Lower lobe of right lung (tissue), 2 donors: ENCODE measurements around the gene HMOX1. TPM values are rescaled to one million over a fixed set of nuclear protein-coding genes. Genes with fewer than 3 reads are reported as not detected.
"Not testable (repeated sequence)": the region's sequence is repeated elsewhere in the genome, so short reads cannot be mapped to it uniquely, and the experiment has no call there.

Source experiments
- ATAC-seq, 2 donors: fragments of 200-7000 bp; cut with Tn5 transposase; one replicate each; pipeline ENCODE4 v1.9.1; 2020 to 2022; ENCODE audit warnings: mild to moderate bottlenecking in 2 of 2, moderate library complexity in 2 of 2
- DNase-seq: peaks from one replicate; pipeline ENCODE4 v3.0.0-alpha.2; 2020
- H3K27ac ChIP-seq: fragments of 200-600 bp; one replicate; pipeline ENCODE4 v1.8.0; 2022
- H3K27me3 ChIP-seq: fragments of 200-600 bp; one replicate; pipeline ENCODE4 v1.8.0; 2022; ENCODE audit warnings: low read depth
- H3K36me3 ChIP-seq: fragments of 200-600 bp; one replicate; pipeline ENCODE4 v1.8.0; 2022; ENCODE audit warnings: mild to moderate bottlenecking
- H3K4me1 ChIP-seq: fragments of 200-600 bp; one replicate; pipeline ENCODE4 v1.8.0; 2022
- H3K4me3 ChIP-seq: fragments of 200-600 bp; one replicate; pipeline ENCODE4 v1.8.0; 2022; ENCODE audit warnings: mild to moderate bottlenecking
- H3K9me3 ChIP-seq: fragments of 200-600 bp; one replicate; pipeline ENCODE4 v1.8.0; 2022
- intact Hi-C: fragments of 100-400 bp; cut with DNase I; formaldehyde crosslinking; loops from one replicate; pipeline ENCODE4 v1.11.0; 2022
- total RNA-seq: library from RNA; stranded (reverse); fragmentation: NEBNext Ultra II Directional; extraction: Animal tissue kit (Norgen Biotek cat#: 25700); gene quantifications from one replicate; pipeline ENCODE4 v1.2.1, GENCODE V29; 2021
- TF ChIP-seq, protein P1 (sequence below): fragments of 200-600 bp; IDR thresholded peaks from one replicate; pipeline ENCODE4 v1.8.0; 2022; ENCODE audit warnings: antibody characterized with exemption, mild to moderate bottlenecking
- donor health status: DM: no; HTN: yes; CAD: no; lungs with severe emphysema.

The HMOX1 gene
- total RNA-seq, 1 donor from 2014 or later = 68.3 TPM

GRCh38 chr22:35434061-35434710, 53.3 kb downstream of the HMOX1 start:
- no peaks in the 10 kb centered on the region for H3K36me3 ChIP-seq
- H3K27me3 ChIP-seq = no peaks in the 10 kb centered on the region
- ATAC-seq (no peak), DNase-seq (no peak)
- intact Hi-C loops = loop anchor here (10.0 kb wide), 1 partner anchor 151 kb away; no protein-coding TSS in a partner anchor
- H3K9me3 ChIP-seq = peaks cover 15% of the 10 kb centered on the region
- H3K27ac ChIP-seq = no peak overlapping the region
- TF ChIP-seq, protein P1, sequence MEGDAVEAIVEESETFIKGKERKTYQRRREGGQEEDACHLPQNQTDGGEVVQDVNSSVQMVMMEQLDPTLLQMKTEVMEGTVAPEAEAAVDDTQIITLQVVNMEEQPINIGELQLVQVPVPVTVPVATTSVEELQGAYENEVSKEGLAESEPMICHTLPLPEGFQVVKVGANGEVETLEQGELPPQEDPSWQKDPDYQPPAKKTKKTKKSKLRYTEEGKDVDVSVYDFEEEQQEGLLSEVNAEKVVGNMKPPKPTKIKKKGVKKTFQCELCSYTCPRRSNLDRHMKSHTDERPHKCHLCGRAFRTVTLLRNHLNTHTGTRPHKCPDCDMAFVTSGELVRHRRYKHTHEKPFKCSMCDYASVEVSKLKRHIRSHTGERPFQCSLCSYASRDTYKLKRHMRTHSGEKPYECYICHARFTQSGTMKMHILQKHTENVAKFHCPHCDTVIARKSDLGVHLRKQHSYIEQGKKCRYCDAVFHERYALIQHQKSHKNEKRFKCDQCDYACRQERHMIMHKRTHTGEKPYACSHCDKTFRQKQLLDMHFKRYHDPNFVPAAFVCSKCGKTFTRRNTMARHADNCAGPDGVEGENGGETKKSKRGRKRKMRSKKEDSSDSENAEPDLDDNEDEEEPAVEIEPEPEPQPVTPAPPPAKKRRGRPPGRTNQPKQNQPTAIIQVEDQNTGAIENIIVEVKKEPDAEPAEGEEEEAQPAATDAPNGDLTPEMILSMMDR = no peak
- H3K4me1 ChIP-seq = peaks cover 15% of the 10 kb centered on the region
- no peak overlapping the region for H3K4me3 ChIP-seq

DNA sequence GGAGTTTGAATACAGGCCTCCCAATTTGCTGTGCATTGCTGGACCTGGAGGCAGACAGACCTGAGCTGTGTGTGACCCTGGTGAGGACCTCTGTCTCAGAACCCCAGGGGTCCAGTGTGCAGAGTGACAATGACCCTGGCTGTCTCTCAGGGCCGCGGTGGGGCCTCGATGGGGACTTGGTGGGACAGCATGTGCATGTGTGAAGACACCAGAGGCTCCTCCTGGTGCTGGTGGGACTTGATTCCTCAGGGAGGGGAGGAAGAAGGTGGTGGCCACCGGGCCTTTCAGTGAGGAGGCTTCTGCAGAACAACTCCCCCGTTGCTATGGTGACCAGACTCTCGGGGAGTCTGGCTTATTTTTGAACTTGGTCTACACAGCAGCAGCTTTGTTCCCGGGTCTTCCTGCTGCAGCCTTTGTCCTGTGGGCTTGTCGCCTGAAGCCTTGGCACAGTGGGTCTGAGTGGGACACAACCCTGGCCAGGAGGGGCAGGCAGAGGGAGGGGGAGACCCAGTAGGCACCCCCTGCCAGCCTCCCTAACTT, 54.4 kb downstream of the HMOX1 start:
- peaks cover 14% of the 10 kb centered on the region for H3K4me1 ChIP-seq
- no peaks in the 10 kb centered on the region for H3K36me3 ChIP-seq
- no peak for DNase-seq
- H3K27ac ChIP-seq = no peak overlapping the region
- TF ChIP-seq, protein P1 = no peak
- peaks cover 15% of the 10 kb centered on the region for H3K9me3 ChIP-seq
- H3K27me3 ChIP-seq = no peaks in the 10 kb centered on the region
- no peak overlapping the region for H3K4me3 ChIP-seq
- ATAC-seq = no peak
- intact Hi-C loops = loop anchor here (10.0 kb wide), 1 partner anchor 150 kb away; no protein-coding TSS in a partner anchor

DNA sequence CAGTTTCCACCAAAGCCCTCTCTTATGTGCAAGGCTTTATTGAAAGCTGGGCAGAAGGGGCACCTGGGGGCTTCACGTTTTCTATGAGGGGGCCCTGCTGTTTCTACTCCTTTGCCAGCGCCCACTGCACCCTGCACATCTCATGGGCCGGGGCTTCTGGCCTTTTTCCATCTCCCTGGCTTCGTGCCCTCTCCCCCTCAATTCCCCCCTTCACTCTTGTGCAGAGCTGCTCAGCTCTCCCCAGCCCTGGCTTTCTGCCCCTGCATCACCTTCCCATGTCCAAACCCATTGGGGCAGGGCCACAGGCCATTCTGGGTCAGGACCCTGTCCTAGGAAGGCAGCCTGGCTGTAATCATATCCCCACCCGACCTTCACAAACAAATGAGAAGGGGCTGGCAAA, 55.5 kb downstream of the HMOX1 start:
- Histone ChIP-seq H3K36me3 (no peaks in the 10 kb centered on the region), H3K27ac (no peak overlapping the region), H3K9me3 (peaks cover 15% of the 10 kb centered on the region), H3K27me3 (no peaks in the 10 kb centered on the region), H3K4me3 (no peak overlapping the region), H3K4me1 (peaks cover 3% of the 10 kb centered on the region)
- DNase-seq = no peak
- no peak for ATAC-seq
- TF ChIP-seq, protein P1 = no peak
- intact Hi-C loops = loop anchor here (10.0 kb wide), 1 partner anchor 148 kb away; no protein-coding TSS in a partner anchor

GRCh38 chr22:35437049-35437448, 56.2 kb downstream of the HMOX1 start:
- no peak for DNase-seq
- Histone ChIP-seq H3K4me3 (no peak overlapping the region), H3K4me1 (no peaks in the 10 kb centered on the region), H3K36me3 (no peaks in the 10 kb centered on the region), H3K9me3 (peaks cover 15% of the 10 kb centered on the region), H3K27ac (no peak overlapping the region), H3K27me3 (no peaks in the 10 kb centered on the region)
- TF ChIP-seq, protein P1 = no peak
- intact Hi-C loops = loop anchor here (10.0 kb wide), 1 partner anchor 148 kb away; no protein-coding TSS in a partner anchor
- no peak for ATAC-seq

DNA sequence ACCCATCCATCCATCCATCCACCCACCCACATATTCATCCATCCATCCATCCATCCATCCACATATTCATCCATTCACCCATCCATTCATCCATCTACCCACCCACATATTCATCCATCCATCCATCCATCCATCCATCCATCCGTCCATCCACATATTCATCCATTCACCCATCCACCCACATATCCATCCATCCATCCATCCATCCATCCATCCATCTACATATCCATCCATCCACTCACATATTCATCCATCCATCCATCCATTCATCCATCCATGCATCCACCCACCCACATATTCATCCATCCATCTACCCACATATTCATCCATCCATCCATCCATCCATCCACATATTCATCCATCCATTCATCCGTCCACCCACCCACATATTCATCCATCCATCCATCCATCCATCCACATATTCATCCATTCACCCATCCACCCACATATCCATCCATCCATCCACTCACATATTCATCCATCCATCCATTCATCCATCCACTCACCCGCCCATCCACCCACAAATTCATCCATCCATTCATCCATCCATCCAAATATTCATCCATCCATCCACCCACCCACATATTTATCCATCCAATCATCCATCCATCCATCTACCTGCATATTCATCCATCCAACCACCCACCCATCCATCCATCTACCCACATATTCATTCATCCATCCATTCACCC, 57.9 kb downstream of the HMOX1 start:
- not testable (repeated sequence) for H3K36me3 ChIP-seq, DNase-seq, H3K27me3 ChIP-seq, H3K27ac ChIP-seq, H3K4me3 ChIP-seq, ATAC-seq, H3K4me1 ChIP-seq, H3K9me3 ChIP-seq
- intact Hi-C loops = loop anchor here (10.0 kb wide), 1 partner anchor 146 kb away; no protein-coding TSS in a partner anchor

DNA sequence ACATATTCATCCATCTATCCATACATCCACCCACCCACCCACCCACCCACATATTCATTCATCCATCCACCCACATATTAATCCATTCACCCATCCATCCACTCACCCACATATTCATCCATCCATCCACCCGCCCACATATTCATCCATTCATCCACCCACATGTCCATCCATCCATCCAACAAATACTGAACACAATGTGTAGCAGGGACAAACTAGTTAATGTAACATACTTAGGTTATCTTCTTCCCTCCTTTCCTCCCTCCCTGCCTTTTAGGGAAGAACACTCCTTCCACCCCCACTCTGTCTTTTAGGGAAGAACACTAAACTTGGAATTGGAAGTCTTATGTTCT, 58.4 kb downstream of the HMOX1 start:
- Histone ChIP-seq H3K4me1 (no peaks in the 10 kb centered on the region), H3K27ac (no peak overlapping the region), H3K27me3 (no peaks in the 10 kb centered on the region), H3K4me3 (no peak overlapping the region), H3K9me3 (no peaks in the 10 kb centered on the region), H3K36me3 (no peaks in the 10 kb centered on the region)
- ATAC-seq (no peak), DNase-seq (no peak)
- TF ChIP-seq, protein P1 = no peak
- intact Hi-C loops = loop anchor here (10.0 kb wide), 1 partner anchor 145 kb away; no protein-coding TSS in a partner anchor
